Choroid plexus epithelial cell (primary cell): ENCODE results near the gene HELZ2.
"Not testable (repeated sequence)": the region's sequence is repeated elsewhere in the genome, so short reads cannot be mapped to it uniquely, and the experiment has no call there.

Source experiments
- DNase-seq: peaks from one replicate; pipeline ENCODE4 v3.0.0-alpha.2; 2010; ENCODE audit warnings: low read depth
- H3K4me3 ChIP-seq: 2 replicates; pipeline ENCODE4 v1.5.1; 2011; ENCODE audit warnings: low read depth, mild to moderate bottlenecking, control low read depth, low read length, moderate library complexity
- TF ChIP-seq, protein P1 (sequence below): conservative IDR thresholded peaks from 2 replicates; pipeline ENCODE4 v1.5.1; 2011; ENCODE audit warnings: low read depth, mild to moderate bottlenecking, control low read depth, inconsistent platforms, low read length, moderate library complexity

HELZ2 gene

GRCh38 chr20:63618291-63618980 is 44.4 kb upstream of the HELZ2 start:
- H3K4me3 ChIP-seq, result no peak overlapping the region
- TF ChIP-seq, protein P1, sequence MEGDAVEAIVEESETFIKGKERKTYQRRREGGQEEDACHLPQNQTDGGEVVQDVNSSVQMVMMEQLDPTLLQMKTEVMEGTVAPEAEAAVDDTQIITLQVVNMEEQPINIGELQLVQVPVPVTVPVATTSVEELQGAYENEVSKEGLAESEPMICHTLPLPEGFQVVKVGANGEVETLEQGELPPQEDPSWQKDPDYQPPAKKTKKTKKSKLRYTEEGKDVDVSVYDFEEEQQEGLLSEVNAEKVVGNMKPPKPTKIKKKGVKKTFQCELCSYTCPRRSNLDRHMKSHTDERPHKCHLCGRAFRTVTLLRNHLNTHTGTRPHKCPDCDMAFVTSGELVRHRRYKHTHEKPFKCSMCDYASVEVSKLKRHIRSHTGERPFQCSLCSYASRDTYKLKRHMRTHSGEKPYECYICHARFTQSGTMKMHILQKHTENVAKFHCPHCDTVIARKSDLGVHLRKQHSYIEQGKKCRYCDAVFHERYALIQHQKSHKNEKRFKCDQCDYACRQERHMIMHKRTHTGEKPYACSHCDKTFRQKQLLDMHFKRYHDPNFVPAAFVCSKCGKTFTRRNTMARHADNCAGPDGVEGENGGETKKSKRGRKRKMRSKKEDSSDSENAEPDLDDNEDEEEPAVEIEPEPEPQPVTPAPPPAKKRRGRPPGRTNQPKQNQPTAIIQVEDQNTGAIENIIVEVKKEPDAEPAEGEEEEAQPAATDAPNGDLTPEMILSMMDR, result no peak
- no peak for DNase-seq

- no peak overlapping the region for H3K4me3 ChIP-seq
- DNase-seq, result no peak
Measured at GRCh38 chr20:63617876-63618265, 43.8 kb upstream of the HELZ2 start.

GRCh38 chr20:63617092-63617875 is 43.2 kb upstream of the HELZ2 start:
- TF ChIP-seq, protein P1, result no peak
- no peak overlapping the region for H3K4me3 ChIP-seq
- DNase-seq, result no peak

More at GRCh38 chr20:63617876-63618265, 43.8 kb upstream of the HELZ2 start:
- TF ChIP-seq, protein P1, result no peak

GRCh38 chr20:63613863-63614594 is 40.0 kb upstream of the HELZ2 start:
- DNase-seq, result peak; percentile 34
- TF ChIP-seq, protein P1, result peak; percentile 47
- H3K4me3 ChIP-seq, result not testable (repeated sequence)

DNA sequence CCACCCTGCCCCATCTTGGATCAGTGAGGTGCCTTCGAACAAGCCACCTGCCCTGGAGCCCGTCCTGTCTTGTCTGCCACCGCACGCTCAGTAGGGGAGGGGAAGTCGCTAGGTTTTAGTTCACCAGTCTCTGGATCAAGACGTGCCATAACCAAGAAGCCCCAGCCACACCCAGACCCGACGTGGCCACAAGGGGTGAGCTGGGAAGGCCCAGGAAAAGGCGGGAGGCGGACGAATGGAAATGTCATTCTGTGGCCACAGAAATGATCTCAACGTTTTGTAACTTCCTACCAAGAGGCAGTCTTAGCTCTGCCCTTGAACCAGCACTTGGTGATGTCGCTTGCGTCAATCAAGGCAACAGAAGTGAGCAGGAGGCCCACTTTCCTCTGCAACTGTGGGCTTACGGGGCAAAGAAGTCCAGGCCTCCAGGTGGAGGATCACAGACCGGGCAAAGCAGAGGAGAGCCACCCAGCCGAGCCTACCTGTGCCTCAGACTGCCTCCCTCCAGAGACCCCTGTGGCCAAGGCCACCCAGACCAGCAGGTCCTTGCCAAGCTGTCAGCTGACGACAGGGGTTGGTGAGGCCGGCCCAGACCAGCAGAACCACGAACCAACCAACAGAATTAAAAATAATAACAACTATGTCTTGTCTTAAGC is 38.4 kb upstream of the HELZ2 start:
- TF ChIP-seq, protein P1, result no peak
- H3K4me3 ChIP-seq, result no peak overlapping the region
- no peak for DNase-seq

DNA sequence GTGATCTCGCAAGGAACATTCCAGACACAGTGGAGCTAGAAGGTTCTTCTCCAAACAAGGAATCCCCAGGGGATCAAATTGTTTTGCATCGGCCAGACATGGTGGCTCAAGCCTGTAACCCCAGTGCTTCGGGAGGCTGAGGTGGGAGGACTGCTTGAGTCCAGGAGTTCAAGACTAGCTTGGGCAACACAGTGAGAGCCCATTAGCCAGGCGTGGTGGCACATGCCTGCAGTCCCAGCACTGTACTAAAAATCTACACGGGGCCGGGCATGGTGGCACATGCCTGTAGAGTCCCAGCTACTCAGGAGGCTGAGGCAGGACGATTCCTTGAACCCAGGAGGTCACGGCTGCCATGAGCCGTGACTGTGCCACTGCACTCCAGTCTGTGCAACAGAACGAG is 37.6 kb upstream of the HELZ2 start:
- no peak overlapping the region for H3K4me3 ChIP-seq
- peak; percentile 24 for DNase-seq
- TF ChIP-seq, protein P1, result no peak
